NCI-H1048 (cell line): ENCODE data around the gene OS9.
A peak's percentile ranks its signal among the peaks of the same experiment; 100 is the strongest.
"Not testable (repeated sequence)": the region's sequence is repeated elsewhere in the genome, so short reads cannot be mapped to it uniquely, and the experiment has no call there.

Experiments
- DNase-seq: peaks from one replicate; lab custom pipeline; 2025; lab: John Stamatoyannopoulos, UW

The OS9 gene, protein sequence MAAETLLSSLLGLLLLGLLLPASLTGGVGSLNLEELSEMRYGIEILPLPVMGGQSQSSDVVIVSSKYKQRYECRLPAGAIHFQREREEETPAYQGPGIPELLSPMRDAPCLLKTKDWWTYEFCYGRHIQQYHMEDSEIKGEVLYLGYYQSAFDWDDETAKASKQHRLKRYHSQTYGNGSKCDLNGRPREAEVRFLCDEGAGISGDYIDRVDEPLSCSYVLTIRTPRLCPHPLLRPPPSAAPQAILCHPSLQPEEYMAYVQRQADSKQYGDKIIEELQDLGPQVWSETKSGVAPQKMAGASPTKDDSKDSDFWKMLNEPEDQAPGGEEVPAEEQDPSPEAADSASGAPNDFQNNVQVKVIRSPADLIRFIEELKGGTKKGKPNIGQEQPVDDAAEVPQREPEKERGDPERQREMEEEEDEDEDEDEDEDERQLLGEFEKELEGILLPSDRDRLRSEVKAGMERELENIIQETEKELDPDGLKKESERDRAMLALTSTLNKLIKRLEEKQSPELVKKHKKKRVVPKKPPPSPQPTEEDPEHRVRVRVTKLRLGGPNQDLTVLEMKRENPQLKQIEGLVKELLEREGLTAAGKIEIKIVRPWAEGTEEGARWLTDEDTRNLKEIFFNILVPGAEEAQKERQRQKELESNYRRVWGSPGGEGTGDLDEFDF

DNA sequence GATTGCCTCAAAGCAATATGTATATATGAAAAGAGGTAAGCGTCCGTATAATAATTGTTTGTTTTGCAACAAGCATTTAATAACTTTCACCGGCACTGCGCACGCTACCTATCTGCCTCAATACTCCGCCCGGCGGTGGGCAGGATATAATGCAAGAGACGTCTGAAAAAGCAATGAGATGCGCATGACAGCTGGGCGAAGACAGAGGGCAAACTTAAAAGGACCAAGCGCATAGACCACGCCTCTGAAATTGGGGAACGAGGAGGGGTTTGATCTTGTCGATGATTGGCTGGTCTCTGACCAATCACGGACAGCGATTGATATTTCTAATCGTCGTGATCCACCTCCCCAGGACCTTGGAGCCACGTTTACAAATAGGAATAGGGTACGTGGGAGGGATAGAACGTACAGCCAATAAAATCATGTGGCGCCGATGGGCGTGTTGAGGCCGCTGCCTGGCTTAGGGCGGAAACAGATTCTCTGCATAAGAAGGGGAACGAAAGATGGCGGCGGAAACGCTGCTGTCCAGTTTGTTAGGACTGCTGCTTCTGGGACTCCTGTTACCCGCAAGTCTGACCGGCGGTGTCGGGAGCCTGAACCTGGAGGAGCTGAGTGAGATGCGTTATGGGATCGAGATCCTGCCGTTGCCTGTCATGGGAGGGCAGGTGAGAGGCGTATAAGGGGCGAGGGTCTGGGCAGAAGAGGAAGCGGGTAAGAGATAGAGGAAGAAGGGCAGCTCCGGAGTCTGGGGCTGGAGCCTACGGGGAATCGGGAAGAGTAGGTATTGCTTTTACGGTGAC lies at the start of gene OS9:
Gene OS9, plus strand, starts transcription at position 474 of the 800 bp plus-strand sequence. Its CDS starts 30 bp downstream, at position 504.
- peak; percentile 99 for DNase-seq

DNA sequence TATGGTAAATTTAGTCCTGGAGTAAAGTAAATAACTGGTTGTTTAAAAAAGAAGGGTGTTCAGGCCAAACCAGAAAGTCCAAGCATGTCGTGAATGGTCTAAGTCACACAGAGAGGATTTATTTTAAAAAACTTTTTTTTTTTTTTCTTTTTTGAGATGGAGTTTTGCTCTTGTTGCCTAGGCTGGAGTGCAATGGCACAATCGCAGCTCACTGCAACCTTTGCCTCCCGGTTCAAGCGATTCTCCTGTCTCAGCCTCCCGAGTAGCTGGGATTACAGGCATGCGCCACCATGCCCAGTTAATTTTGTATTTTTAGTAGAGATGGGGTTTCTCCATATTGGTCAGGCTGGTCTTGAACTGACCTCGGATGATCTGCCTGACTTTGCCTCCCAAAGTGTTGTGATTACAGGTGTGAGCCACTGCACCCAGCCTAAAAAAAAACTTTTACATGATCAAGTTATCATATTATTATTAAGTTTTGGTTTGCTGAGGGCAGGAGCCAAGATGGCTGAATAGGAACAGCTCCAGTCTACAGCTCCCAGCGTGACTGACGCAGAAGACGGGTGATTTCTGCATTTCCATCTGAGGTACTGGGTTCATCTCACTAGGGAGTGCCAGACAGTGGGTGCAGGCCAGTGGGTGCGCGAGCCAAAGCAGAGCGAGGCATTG lies 47.8 kb upstream of the OS9 start:
- not testable (repeated sequence) for DNase-seq

DNA sequence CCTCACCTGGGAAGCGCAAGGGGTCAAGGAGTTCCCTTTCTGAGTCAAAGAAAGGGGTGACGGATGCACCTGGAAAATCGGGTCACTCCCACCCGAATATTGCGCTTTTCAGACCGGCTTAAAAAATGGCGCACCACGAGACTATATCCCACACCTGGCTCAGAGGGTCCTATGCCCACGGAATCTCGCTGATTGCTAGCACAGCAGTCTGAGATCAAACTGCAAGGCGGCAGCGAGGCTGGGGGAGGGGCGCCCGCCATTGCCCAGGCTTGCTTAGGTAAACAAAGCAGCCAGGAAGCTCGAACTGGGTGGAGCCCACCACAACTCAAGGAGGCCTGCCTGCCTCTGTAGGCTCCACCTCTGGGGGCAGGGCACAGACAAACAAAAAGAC lies 47.3 kb upstream of the OS9 start:
- DNase-seq: not testable (repeated sequence)

DNA sequence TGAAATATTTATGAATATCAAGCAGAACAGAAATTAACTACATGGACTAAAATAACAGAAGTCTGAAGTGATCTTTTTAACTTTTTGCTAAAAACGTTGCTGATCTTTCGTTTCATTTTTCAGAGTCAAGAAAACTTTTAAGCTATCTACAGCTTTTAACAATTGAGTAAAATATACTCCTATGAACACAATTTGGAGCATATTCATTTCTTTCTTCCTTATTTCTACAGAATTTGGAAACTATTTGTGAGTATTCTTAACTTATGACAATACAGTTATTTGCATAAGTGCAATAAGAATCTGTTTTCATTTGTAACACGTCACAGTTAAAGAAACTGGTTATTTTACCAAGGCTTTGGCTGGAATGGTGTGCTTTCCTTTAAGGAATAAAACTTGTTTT lies 39.9 kb upstream of the OS9 start:
- DNase-seq: no peak

DNA sequence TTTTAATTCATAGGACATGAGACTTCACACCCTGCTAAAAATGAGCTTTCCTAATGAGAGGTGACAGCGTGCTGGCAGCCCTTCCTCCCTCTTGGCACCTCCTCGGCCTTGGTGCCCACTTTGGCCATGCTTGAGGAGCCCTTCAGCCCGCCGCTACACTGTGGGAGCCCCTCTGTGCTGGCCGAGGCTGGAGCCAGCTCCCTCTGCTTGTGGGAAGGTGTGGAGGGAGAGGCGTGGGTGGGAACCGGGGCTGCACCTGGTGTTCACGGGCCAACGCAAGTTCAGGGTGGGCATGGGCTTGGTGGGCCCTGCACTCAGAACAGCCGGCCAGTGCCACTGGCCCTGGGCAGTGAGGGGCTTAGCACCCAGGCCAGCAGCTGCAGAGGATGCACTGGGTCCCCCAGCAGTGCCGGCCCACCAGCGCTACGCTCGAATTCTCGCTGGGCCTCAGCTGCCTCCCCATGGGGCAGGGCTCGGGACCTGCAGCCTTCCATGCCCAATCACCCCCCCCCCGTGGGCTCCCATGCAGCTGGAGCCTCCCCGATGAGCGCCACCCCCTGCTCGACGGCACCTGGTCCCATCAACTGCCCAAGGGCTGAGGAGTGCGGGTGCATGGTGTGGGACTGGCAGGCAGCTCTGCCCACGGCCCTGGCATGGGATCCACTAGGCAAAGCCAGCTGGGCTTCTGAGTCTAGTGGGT lies 38.2 kb upstream of the OS9 start:
- DNase-seq: no peak

DNA sequence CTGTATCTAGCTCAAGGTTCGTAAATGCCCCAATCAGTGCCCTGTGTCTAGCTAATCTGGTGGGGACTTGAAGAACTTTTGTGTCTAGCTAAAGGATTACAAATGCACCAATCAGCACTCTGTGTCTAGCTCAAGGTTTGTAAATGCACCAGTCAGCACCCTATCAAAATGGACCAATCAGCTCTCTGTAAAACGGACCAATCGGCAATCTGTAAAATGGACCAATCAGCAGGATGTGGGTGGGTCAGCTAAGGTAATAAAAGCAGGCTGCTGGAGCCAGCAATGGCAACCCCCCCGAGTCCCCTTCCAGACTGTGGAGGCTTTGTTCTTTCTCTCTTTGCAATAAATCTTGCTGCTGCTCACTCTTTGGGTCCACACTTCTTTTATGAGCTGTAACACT lies 37.5 kb upstream of the OS9 start:
- DNase-seq: not testable (repeated sequence)

DNA sequence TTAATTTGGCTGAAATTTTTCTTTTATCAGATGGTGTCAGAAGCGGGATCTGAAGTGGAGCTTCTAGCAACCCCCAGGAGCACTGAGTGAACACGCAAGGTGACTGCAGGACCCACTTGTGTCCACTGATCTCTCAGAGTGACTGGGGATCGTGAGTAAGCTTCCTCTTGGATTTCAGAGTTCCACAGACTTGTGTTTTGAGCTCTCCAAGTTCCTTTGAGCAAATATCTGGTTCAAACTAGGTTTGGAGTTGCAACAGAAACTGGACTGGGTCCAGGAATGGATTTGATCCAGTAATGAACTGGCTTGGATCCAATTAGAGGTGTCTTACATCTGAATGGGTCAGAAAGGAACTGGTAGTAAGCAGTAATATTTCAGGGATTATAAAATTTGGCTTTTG lies 36.2 kb upstream of the OS9 start:
- DNase-seq: no peak

DNA sequence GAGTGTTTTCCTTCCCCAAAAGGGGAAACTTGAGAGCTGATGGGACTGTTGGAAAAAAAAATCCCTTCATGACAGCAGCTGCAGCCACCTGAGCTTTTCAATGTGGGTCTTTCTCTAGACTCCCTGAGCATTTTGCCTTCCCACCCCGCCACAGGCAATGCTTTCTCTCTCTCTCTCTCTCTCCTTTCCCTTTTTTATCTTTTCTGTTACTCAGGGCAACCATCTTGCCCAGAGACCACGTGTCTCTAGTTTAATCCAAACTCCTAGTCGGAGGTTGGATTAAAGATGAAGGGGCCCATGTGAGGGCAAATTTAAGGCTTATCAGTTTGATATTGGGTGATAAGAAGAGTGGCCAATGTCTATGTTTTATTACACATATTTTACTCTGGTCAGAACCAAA lies 35.0 kb upstream of the OS9 start:
- DNase-seq: no peak

DNA sequence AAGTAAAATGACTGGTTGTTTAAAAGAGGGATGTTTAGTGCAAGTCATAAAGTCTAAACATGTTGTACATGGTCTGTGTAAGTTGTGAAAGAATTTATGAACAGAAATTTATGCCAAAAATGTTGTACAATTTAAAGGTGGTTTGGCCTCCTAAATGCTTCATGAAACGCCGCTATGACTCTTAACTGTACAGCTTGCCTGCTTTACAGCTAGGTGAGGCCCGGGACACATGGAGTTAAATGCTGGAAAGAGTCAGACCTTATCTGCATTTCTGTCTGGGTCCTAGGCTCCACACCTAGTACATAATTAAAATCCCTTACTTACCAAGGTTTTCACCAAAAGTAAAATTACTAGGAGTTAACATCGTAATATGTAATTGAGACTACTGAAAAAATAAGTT lies 32.6 kb upstream of the OS9 start:
- DNase-seq: no peak

DNA sequence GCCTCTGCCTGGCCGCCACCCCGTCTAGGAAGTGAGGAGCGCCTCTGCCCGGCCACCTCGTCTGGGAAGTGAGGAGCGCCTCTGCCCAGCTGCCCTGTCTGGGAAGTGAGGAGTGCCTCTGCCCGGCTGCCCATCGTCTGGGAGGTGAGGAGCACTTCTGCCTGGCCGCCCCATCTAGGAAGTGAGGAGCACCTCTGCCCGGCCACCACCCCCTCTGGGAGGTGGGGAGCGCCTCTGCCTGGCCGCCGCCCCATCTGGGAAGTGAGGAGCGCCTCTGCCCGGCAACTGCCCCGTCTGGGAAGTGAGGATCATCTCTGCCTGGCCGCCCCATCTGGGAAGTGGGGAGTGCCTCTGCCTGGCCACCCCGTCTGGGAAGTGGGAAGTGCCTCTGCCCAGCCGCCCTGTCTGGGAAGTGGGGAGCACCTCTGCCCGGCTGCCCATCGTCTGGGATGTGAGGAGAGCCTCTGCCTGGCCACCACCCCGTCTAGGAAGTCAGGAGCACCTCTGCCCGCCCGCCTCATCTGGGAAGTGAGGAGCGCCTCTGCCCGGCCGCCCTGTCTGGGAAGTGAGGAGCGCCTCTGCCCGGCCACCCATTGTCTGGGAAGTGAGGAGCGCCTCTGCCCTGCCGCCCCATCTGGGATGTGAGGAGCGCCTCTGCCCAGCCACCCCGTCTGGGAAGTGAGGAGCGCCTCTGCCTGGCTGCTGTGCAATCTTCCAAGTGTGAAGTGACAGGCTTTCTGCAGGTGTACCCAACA lies 28.7 kb upstream of the OS9 start:
- DNase-seq: not testable (repeated sequence)

DNA sequence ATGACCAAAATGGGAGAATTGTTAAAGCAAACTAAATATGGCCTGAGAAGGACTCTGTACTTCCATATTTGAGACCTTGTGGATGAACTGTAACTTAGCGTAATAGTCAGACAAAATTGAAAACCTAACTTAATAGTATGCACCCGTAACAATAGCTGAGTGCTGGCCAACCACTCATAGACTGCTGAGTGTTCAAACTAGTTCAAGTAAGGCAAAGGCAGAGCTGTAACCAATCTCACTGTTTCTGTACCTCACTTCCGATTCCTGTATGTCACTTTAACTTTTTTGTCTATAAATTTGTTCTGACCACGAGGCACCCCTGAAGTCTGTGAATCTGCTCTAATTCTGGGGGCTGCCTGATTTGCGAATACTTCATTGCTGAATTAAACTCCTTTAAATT lies 27.0 kb upstream of the OS9 start:
- DNase-seq: no peak

DNA sequence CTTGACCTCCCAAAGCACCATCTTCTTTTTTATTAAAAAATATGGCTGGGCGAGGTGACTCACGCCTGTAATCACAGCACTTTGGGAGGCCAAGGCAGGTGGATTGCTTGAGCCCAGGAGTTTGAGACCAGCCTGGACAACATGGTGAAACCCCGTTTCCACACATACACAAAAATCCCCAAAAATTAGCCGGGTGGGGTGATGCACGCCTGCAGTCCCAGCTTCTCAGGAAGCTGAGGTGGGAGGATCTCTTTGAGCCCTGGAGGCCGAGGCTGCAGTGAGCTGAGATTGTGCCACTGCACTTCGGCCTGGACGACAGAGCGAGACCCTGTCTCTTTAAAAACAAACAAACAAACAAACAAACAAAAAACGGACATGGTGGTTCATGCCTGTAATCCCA lies 24.2 kb upstream of the OS9 start:
- DNase-seq: not testable (repeated sequence)

DNA sequence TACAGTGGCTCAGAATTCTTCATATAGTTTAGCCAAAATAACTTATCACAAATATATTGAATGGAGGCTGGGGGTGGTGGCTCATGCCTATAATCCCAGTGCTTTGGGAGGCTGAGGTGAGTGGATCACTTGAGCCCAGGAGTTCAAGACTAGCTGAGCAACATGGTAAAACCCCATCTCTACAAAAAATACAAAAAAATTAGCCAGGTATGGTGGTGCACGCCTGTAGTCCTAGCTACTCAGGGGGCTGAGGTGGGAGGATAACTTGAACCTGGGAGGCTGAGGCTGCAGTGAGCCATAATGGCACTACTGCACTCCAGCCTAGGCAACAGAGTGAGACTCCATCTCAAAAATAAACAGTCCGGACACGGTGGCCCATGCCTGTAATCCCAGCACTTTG lies 22.1 kb upstream of the OS9 start:
- DNase-seq: not testable (repeated sequence)

DNA sequence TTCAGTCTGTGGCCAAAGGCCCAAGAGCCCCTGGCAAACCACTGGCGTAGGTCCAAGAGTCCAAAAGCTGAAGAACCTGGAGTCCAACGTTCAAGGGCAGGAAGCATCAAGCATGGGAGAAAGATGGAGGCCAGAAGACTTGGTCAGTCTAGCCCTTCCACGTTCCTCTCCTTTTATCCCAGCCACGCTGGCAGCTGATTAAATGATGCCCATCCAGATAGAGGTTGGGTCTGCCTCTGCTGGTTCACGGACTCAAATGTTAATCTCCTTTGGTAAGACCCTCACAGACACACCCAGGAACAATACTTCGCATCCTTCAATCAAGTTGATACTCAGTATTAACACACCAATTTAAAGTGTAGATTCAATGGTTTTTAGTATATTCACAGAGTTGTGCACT lies 21.1 kb upstream of the OS9 start:
- DNase-seq: no peak

DNA sequence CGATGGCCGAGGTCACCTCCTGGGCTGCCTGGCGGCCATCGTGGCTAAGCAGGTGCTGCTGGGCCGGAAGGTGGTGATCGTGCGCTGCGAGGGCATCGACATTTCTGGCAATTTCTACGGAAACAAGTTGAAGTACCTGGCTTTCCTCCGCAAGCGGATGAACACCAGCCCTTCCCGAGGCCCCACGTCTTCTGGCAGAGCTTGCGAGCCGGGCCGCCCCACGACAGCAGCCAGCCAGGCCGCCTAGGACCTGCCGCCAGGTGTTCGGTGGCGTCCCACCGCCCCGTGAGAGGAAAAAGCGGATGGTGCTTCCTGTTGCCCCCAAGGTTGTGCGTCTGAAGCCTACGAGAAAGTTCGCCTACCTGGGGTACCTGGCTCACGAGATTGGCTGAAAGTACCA lies 19.2 kb upstream of the OS9 start:
- DNase-seq: no peak

DNA sequence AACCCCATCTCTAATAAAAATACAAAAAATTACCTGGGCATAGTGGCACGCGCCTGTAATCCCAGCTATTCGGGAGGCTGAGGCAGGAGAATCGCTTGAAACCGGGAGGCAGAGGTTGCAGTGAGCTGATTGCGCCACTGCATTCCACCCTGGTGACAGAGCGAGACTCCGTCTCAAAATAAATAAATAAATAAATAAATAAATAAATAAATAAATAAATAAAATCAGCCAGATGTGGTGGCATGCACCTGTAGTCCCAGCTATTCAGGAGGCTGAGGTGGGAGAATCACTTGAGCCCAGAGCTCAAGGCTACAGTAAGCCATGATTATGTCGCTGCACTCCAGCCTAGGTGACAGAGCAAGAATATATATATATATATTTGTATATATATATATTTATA lies 16.0 kb upstream of the OS9 start:
- not testable (repeated sequence) for DNase-seq

DNA sequence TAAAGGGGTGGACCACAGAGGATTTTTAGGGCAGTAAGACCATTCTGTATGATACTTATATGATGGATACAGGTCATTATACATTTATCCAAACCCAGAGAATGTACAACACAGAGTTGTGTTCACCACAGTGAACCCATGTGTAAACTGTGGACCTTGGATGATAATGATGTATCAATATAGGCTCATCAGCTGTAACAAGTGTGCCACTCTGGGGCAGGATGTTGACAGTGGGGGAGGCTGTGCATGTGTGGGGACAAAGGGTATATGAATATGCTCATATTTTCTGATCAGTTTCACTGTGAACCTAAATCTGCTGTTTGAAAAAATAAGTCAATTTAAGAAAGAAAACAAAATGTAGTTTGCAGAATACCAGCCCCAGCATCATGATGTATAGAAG lies 14.2 kb upstream of the OS9 start:
- no peak for DNase-seq

DNA sequence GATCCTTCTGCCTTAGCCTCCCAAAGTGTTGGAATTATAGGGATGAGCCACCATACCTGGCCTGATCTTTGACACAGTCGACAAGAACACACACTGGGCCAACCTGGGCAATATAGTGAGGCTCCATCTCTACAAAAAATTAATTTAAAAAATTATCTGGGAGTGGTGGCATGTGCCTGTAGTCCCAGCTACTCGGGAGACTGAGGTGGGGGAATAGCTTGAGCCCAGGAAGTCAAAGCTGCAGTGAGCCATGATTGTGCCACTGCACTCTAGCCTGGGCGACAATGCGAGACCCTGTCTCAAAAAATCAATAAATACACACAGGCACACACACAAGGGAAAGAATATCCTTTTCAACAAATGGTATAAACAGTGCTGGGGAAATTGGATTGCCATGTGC lies 6.1 kb upstream of the OS9 start:
- DNase-seq: no peak

DNA sequence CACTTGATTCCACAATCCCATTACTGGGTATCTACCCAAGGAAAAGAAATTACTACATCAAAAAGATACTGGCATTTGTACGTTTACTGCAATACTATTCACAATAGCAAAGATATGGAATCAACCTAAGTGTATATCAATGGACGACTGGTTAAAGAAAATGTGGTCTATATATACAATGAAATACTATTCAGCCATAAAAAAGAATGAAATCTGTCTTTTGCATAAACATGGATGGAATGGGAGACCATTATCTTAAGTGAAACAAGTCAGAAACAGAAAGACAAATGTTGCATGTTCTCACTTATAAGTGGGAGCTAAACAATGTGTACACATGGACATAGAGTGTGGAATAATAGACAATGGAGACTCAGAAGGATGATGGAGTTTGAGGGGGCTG lies 5.0 kb upstream of the OS9 start:
- DNase-seq: no peak

DNA sequence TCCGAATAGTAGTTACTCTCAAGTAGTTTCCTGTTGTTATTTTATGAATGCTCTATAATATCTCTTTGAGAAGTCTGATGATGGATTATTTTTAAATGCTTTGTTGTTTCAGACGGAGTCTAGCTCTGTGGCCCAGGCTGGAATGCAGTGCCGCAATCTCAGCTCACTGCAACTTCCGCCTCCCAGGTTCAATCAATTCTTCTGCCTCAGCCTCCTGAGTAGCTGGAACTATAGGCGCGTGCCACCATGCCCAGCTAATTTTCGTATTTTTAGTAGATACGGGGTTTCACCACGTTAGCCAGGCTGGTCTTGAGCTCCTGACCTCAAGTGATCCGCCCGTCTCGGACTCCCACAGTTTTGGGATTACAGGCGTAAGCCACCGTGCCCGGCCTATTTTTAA lies 1.4 kb upstream of the OS9 start:
- no peak for DNase-seq

DNA sequence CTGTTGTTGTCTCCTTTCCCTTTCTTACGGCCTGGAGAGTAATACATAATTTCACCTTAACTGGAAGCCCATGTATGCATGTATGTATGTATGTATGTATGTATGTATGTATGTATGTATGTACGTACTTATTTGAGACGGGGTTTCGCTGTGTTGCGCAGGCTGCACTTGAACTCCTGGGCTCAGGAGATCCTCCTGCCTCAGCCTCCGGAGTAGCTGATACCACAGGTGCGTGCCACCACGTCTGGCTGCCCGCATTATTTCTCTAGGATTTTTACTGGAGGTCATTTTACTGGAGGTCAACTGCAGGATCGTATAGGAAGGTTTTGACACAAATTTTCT lies 644 bp upstream of the OS9 start:
- no peak for DNase-seq
